Measurements from ENCODE around the gene CXCL16.
"Not testable (repeated sequence)": the region's sequence is repeated elsewhere in the genome, so short reads cannot be mapped to it uniquely, and the experiment has no call there.

The CXCL16 gene

GRCh38 chr17:4691686-4692085 is 48.0 kb downstream of the CXCL16 start:
- DNase-seq = no peak

GRCh38 chr17:4690745-4691144 is 49.0 kb downstream of the CXCL16 start:
- no peak for DNase-seq

- not testable (repeated sequence) for DNase-seq
These were observed 49.9 kb downstream of the CXCL16 start for GRCh38 chr17:4689872-4690271.

- DNase-seq = not testable (repeated sequence)
These were observed 56.0 kb downstream of the CXCL16 start for GRCh38 chr17:4683739-4684138.
